Measurements from ENCODE around the gene KLK4.
A peak's percentile ranks its signal among the peaks of the same experiment; 100 is the strongest.

Gene KLK4

GRCh38 chr19:50912102-50912599, 956 bp upstream of the KLK4 start:
- Histone ChIP-seq H3K36me3 (ENCODE audit: control insufficient read depth, insufficient read depth, low read length, severe bottlenecking) (no peaks in the 10 kb centered on the region), H3K9ac (ENCODE audit: low read length) (no peak overlapping the region), H3K9me3 (ENCODE audit: control insufficient read depth, low read length) (no peaks in the 10 kb centered on the region), H3K4me1 (ENCODE audit: control insufficient read depth, insufficient read depth, low read length) (no peaks in the 10 kb centered on the region), H3K4me3 (ENCODE audit: low read length) (no peak overlapping the region), H3K27me3 (replicated peaks; ENCODE audit: control insufficient read depth, insufficient read depth, low read length) (peaks cover 67% of the 10 kb centered on the region)
- DNase-seq (ENCODE audit: low read depth), result no peak

DNA sequence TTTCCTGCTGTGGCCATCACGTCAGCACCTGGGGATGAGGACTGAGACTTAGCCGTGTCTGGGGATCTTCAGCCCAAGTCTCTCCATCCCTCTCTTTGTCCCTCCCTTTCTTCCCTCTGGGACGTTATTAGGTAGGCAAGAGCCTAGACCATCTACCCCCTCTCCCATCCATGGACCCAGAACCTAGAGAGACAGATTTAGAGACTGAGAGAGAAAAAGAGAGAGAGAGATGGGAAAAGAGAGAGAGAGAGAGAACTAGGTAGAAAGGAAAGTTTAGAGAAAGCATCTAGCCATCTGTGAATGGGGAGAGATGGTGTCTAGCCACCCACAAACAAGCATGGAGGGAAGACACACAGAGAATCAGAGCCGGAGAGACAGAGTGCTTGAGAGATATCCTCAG, 473 bp downstream of the KLK4 start:
- Histone ChIP-seq H3K4me1 (ENCODE audit: control insufficient read depth, insufficient read depth, low read length) (no peaks in the 10 kb centered on the region), H3K27me3 (replicated peaks; ENCODE audit: control insufficient read depth, insufficient read depth, low read length) (peaks cover 69% of the 10 kb centered on the region), H3K36me3 (ENCODE audit: control insufficient read depth, insufficient read depth, low read length, severe bottlenecking) (no peaks in the 10 kb centered on the region), H3K9me3 (ENCODE audit: control insufficient read depth, low read length) (no peaks in the 10 kb centered on the region), H3K4me3 (ENCODE audit: low read length) (no peak overlapping the region), H3K9ac (ENCODE audit: low read length) (no peak overlapping the region)
- DNase-seq (ENCODE audit: low read depth), result no peak

DNA sequence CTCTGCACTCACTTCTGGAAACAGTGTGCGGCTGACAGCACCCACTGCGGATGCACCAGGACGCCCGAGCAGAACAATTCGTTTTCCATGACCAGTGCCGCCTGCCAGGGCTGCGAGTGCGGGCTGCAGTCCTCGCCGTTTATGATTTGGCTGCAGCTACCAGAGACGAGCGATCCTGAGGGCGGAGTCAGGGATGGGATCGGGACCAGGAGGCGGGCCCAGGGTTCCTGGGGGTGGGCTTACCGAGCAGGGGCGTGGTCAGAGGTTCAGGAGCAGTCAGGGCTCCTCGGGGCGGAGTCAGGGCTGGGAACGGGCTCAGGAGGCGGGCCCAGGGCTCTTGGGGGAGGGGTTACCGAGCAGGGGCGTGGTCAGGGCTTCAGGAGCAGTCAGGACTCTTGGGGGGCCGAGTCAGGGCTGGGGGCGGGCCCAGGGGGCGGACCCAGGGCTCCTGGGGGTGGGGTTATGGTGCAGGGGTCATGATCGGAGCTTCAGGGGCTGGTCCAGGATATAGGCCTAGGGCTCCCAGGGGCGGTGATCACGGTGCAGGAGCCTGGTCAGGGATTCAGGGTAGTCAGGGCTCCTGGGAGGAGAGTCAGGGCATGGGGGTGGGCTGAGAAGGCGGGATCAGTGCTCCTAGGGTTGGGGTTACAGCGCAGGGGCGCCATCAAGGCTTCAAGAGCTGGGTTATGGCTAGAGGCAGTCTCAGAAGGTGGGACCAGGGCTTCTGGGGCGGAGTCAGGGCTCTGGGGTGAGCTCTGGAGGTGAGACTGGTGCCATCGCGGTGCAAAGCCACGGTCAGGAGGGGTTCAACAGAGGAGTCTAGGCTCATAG, 1.7 kb downstream of the KLK4 start:
- no peak for DNase-seq (ENCODE audit: low read depth)
- peaks cover 60% of the 10 kb centered on the region for H3K27me3 ChIP-seq (replicated peaks; ENCODE audit: control insufficient read depth, insufficient read depth, low read length)
- no peak overlapping the region for H3K9ac ChIP-seq (ENCODE audit: low read length)
- H3K36me3 ChIP-seq (ENCODE audit: control insufficient read depth, insufficient read depth, low read length, severe bottlenecking), result no peaks in the 10 kb centered on the region
- H3K4me1 ChIP-seq (ENCODE audit: control insufficient read depth, insufficient read depth, low read length), result no peaks in the 10 kb centered on the region
- H3K4me3 ChIP-seq (ENCODE audit: low read length), result no peak overlapping the region
- H3K9me3 ChIP-seq (ENCODE audit: control insufficient read depth, low read length), result no peaks in the 10 kb centered on the region

GRCh38 chr19:50908336-50908735, 2.9 kb downstream of the KLK4 start:
- H3K4me3 ChIP-seq (ENCODE audit: low read length), result no peak overlapping the region
- H3K4me1 ChIP-seq (ENCODE audit: control insufficient read depth, insufficient read depth, low read length), result no peaks in the 10 kb centered on the region
- no peak overlapping the region for H3K9ac ChIP-seq (ENCODE audit: low read length)
- DNase-seq (ENCODE audit: low read depth), result no peak
- H3K9me3 ChIP-seq (ENCODE audit: control insufficient read depth, low read length), result no peaks in the 10 kb centered on the region
- no peaks in the 10 kb centered on the region for H3K36me3 ChIP-seq (ENCODE audit: control insufficient read depth, insufficient read depth, low read length, severe bottlenecking)
- H3K27me3 ChIP-seq (replicated peaks; ENCODE audit: control insufficient read depth, insufficient read depth, low read length), result peaks cover 58% of the 10 kb centered on the region

- peak; percentile 20 for DNase-seq (ENCODE audit: low read depth)
- no peaks in the 10 kb centered on the region for H3K9me3 ChIP-seq (ENCODE audit: control insufficient read depth, low read length)
Measured at GRCh38 chr19:50906217-50906616, 5.0 kb downstream of the KLK4 start.

GRCh38 chr19:50902640-50903039, 8.6 kb downstream of the KLK4 start:
- Histone ChIP-seq H3K9ac (ENCODE audit: low read length) (no peak overlapping the region), H3K4me1 (ENCODE audit: control insufficient read depth, insufficient read depth, low read length) (no peaks in the 10 kb centered on the region), H3K4me3 (ENCODE audit: low read length) (no peak overlapping the region), H3K9me3 (ENCODE audit: control insufficient read depth, low read length) (no peaks in the 10 kb centered on the region), H3K36me3 (ENCODE audit: control insufficient read depth, insufficient read depth, low read length, severe bottlenecking) (no peaks in the 10 kb centered on the region), H3K27me3 (replicated peaks; ENCODE audit: control insufficient read depth, insufficient read depth, low read length) (peaks cover 25% of the 10 kb centered on the region)
- no peak for DNase-seq (ENCODE audit: low read depth)

More at GRCh38 chr19:50906217-50906616, 5.0 kb downstream of the KLK4 start:
- Histone ChIP-seq H3K4me1 (ENCODE audit: control insufficient read depth, insufficient read depth, low read length) (no peaks in the 10 kb centered on the region), H3K4me3 (ENCODE audit: low read length) (no peak overlapping the region), H3K36me3 (ENCODE audit: control insufficient read depth, insufficient read depth, low read length, severe bottlenecking) (no peaks in the 10 kb centered on the region), H3K9ac (ENCODE audit: low read length) (no peak overlapping the region), H3K27me3 (replicated peaks; ENCODE audit: control insufficient read depth, insufficient read depth, low read length) (peaks cover 40% of the 10 kb centered on the region)

DNA sequence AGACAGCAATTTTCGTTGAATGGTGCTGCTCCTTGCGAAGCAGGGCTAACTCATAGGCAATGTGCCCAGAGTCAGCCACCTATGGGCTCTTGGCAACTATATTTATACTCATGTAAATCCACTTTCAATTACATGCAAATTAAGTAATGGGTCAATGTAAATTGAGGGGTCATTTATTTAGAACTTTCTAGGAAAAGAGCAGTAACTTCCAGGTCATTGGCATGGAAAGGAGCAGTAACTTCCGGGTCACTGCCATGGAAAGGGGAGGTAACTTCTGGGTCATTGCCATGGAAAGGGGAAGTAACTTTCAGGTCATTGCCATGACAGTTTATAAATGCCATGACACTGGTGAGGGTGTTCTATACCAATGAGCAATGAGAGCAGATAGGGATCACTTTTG, 11.6 kb downstream of the KLK4 start:
- Histone ChIP-seq H3K4me1 (ENCODE audit: control insufficient read depth, insufficient read depth, low read length) (no peaks in the 10 kb centered on the region), H3K9ac (ENCODE audit: low read length) (no peak overlapping the region)
- no peak for DNase-seq (ENCODE audit: low read depth)

GRCh38 chr19:50898018-50898417, 13.2 kb downstream of the KLK4 start:
- H3K9ac ChIP-seq (ENCODE audit: low read length), result no peak overlapping the region
- H3K27me3 ChIP-seq (replicated peaks; ENCODE audit: control insufficient read depth, insufficient read depth, low read length), result peaks cover 15% of the 10 kb centered on the region
- no peaks in the 10 kb centered on the region for H3K36me3 ChIP-seq (ENCODE audit: control insufficient read depth, insufficient read depth, low read length, severe bottlenecking)
- H3K4me1 ChIP-seq (ENCODE audit: control insufficient read depth, insufficient read depth, low read length), result no peaks in the 10 kb centered on the region
- no peak for DNase-seq (ENCODE audit: low read depth)
- no peaks in the 10 kb centered on the region for H3K9me3 ChIP-seq (ENCODE audit: control insufficient read depth, low read length)
- H3K4me3 ChIP-seq (ENCODE audit: low read length), result no peak overlapping the region

More for the DNA sequence above, 11.6 kb downstream of the KLK4 start:
- Histone ChIP-seq H3K27me3 (replicated peaks; ENCODE audit: control insufficient read depth, insufficient read depth, low read length) (peaks cover 15% of the 10 kb centered on the region), H3K36me3 (ENCODE audit: control insufficient read depth, insufficient read depth, low read length, severe bottlenecking) (no peaks in the 10 kb centered on the region), H3K9me3 (ENCODE audit: control insufficient read depth, low read length) (no peaks in the 10 kb centered on the region), H3K4me3 (ENCODE audit: low read length) (no peak overlapping the region)

- Histone ChIP-seq H3K4me1 (ENCODE audit: control insufficient read depth, insufficient read depth, low read length) (no peaks in the 10 kb centered on the region), H3K27me3 (replicated peaks; ENCODE audit: control insufficient read depth, insufficient read depth, low read length) (peaks cover 15% of the 10 kb centered on the region), H3K9ac (ENCODE audit: low read length) (no peak overlapping the region), H3K36me3 (ENCODE audit: control insufficient read depth, insufficient read depth, low read length, severe bottlenecking) (no peaks in the 10 kb centered on the region), H3K4me3 (ENCODE audit: low read length) (no peak overlapping the region), H3K9me3 (ENCODE audit: control insufficient read depth, low read length) (no peaks in the 10 kb centered on the region)
- DNase-seq (ENCODE audit: low read depth), result no peak
Measured at GRCh38 chr19:50897612-50898011, 13.6 kb downstream of the KLK4 start.

DNA sequence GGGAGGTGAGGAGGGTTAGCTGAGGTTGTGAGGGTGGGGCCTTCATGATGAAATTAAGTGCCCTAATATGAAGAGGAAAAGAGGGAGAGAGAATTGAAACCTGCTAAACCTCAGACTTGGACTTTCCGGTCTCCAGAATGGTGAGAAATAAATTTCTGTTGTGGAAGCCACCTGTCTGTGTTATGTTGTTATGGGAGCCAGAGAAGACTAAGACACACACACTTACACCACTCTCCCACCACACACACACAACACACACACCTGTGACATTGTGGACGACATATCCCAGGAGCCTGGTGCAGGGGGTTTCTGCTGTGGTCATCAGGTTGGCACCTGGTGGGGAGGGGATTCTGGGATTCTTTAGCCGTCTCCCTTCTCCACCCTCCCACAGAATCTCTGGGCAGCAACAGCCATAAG, 14.0 kb downstream of the KLK4 start:
- Histone ChIP-seq H3K9me3 (ENCODE audit: control insufficient read depth, low read length) (no peaks in the 10 kb centered on the region), H3K9ac (ENCODE audit: low read length) (no peak overlapping the region), H3K27me3 (replicated peaks; ENCODE audit: control insufficient read depth, insufficient read depth, low read length) (peaks cover 15% of the 10 kb centered on the region), H3K4me3 (ENCODE audit: low read length) (no peak overlapping the region), H3K36me3 (ENCODE audit: control insufficient read depth, insufficient read depth, low read length, severe bottlenecking) (no peaks in the 10 kb centered on the region), H3K4me1 (ENCODE audit: control insufficient read depth, insufficient read depth, low read length) (no peaks in the 10 kb centered on the region)
- no peak for DNase-seq (ENCODE audit: low read depth)

GRCh38 chr19:50896591-50897190, 14.5 kb downstream of the KLK4 start:
- Histone ChIP-seq H3K9me3 (ENCODE audit: control insufficient read depth, low read length) (no peaks in the 10 kb centered on the region), H3K9ac (ENCODE audit: low read length) (no peak overlapping the region), H3K4me1 (ENCODE audit: control insufficient read depth, insufficient read depth, low read length) (no peaks in the 10 kb centered on the region), H3K36me3 (ENCODE audit: control insufficient read depth, insufficient read depth, low read length, severe bottlenecking) (no peaks in the 10 kb centered on the region), H3K27me3 (replicated peaks; ENCODE audit: control insufficient read depth, insufficient read depth, low read length) (peaks cover 15% of the 10 kb centered on the region), H3K4me3 (ENCODE audit: low read length) (no peak overlapping the region)
- no peak for DNase-seq (ENCODE audit: low read depth)

Data from adipocyte (in vitro differentiated cells).